C4-2B (cell line): Measurements from ENCODE around the gene NEUROG3.

Experiments
- CTCF ChIP-seq: fragments of 450-650 bp; conservative IDR thresholded peaks from 2 replicates; pipeline ENCODE4 v1.5.1; 2017; ENCODE audit warnings: mild to moderate bottlenecking
- ZFX ChIP-seq: fragments of 450-650 bp; IDR thresholded peaks from 2 replicates; pipeline ENCODE4 v1.6.1; 2017

- TF ChIP-seq CTCF (no peak), ZFX (no peak)
Observed at GRCh38 chr10:69562731-69563254, 10.4 kb downstream of the NEUROG3 start.
